ENCODE measurements around the gene SLC44A3. TPM values are rescaled to one million over a fixed set of nuclear protein-coding genes. Genes with fewer than 3 reads are reported as not detected.

The SLC44A3 gene
- total and polyA plus RNA-seq, 8 donors: 3.1 to 80.3 (median 12.0) TPM; not detected in 1

- WGBS, 5 donors: 87 to 92% (median 90%) methylated on average over 6 of the region's 6 CpGs
- no peak for TF ChIP-seq POLR2AphosphoS5 (IDR thresholded peaks at IDR 0.05)
- TF ChIP-seq EP300 (IDR thresholded peaks at IDR 0.05): no peak
- no peak for TF ChIP-seq CTCF (IDR thresholded peaks at IDR 0.05)
- TF ChIP-seq POLR2A (IDR thresholded peaks at IDR 0.05): no peak
These were observed 89.3 kb downstream of the SLC44A3 start for GRCh38 chr1:94909486-94909885.

GRCh38 chr1:94912263-94913184 lies 92.4 kb downstream of the SLC44A3 start:
- no peak overlapping the region for H3K4me3 ChIP-seq
- no peaks in the 10 kb centered on the region for H3K9me3 ChIP-seq
- no peak for DNase-seq
- H3K27ac ChIP-seq: peak overlapping the region in 3 of 5 donors; percentile 15 to 54 (median 38)
- H3K4me1 ChIP-seq: peaks cover 17 to 90% (median 55%) of the 10 kb centered on the region in 4 donors
- TF ChIP-seq POLR2AphosphoS5 (IDR thresholded peaks at IDR 0.05): peak in 1 of 3 donors; percentile 22
- TF ChIP-seq CTCF (IDR thresholded peaks at IDR 0.05): no peak
- H3K36me3 ChIP-seq: peaks cover 0 to 14% (median 0%) of the 10 kb centered on the region in 4 donors
- intact Hi-C loops (cut with DNase I; ENCODE audit: low total_unique reads): loop anchor here (10.0 kb wide), 1 partner anchor 48 kb away; no protein-coding TSS in a partner anchor
- 54 to 65% (median 62%) methylated on average over 9 of the region's 9 CpGs for WGBS, 5 donors
- no peaks in the 10 kb centered on the region for H3K27me3 ChIP-seq

More at GRCh38 chr1:94909486-94909885, 89.3 kb downstream of the SLC44A3 start:
- Histone ChIP-seq H3K4me3 (no peak overlapping the region), H3K4me1 (peaks cover 14 to 92% (median 56%) of the 10 kb centered on the region in 4 donors), H3K36me3 (peaks cover 0 to 16% (median 0%) of the 10 kb centered on the region in 4 donors), H3K9me3 (no peaks in the 10 kb centered on the region), H3K27me3 (no peaks in the 10 kb centered on the region), H3K27ac (no peak overlapping the region)
- intact Hi-C loops (cut with DNase I; ENCODE audit: low total_unique reads): no loop called here
- no peak for DNase-seq

- no peak for DNase-seq
- H3K4me3 ChIP-seq: no peak overlapping the region
- TF ChIP-seq CTCF (IDR thresholded peaks at IDR 0.05): no peak
- TF ChIP-seq POLR2A (IDR thresholded peaks at IDR 0.05): no peak
- no peak for TF ChIP-seq EP300 (IDR thresholded peaks at IDR 0.05)
- TF ChIP-seq POLR2AphosphoS5 (IDR thresholded peaks at IDR 0.05): no peak
- WGBS, 5 donors: 74 to 86% (median 83%) methylated on average over 6 of the region's 6 CpGs
- no peaks in the 10 kb centered on the region for H3K9me3 ChIP-seq
- no peaks in the 10 kb centered on the region for H3K27me3 ChIP-seq
- peaks cover 26 to 93% (median 60%) of the 10 kb centered on the region in 4 donors for H3K4me1 ChIP-seq
- intact Hi-C loops (cut with DNase I; ENCODE audit: low total_unique reads): loop anchor here (10.0 kb wide), 1 partner anchor 52 kb away; no protein-coding TSS in a partner anchor
- no peaks in the 10 kb centered on the region for H3K36me3 ChIP-seq
- H3K27ac ChIP-seq: no peak overlapping the region
These were observed 97.1 kb downstream of the SLC44A3 start for GRCh38 chr1:94917251-94917650.

GRCh38 chr1:94919241-94920030 lies 99.3 kb downstream of the SLC44A3 start:
- Histone ChIP-seq H3K9me3 (no peaks in the 10 kb centered on the region), H3K4me3 (no peak overlapping the region), H3K36me3 (no peaks in the 10 kb centered on the region), H3K27me3 (no peaks in the 10 kb centered on the region), H3K4me1 (peaks cover 22 to 93% (median 62%) of the 10 kb centered on the region in 4 donors), H3K27ac (peak overlapping the region in 3 of 5 donors; percentile 10 to 28 (median 20))
- TF ChIP-seq CTCF (IDR thresholded peaks at IDR 0.05) (no peak), POLR2A (IDR thresholded peaks at IDR 0.05) (no peak), POLR2AphosphoS5 (IDR thresholded peaks at IDR 0.05) (no peak), EP300 (IDR thresholded peaks at IDR 0.05) (no peak)
- intact Hi-C loops (cut with DNase I; ENCODE audit: low total_unique reads): loop anchor here (10.0 kb wide), 1 partner anchor 55 kb away; no protein-coding TSS in a partner anchor
- WGBS, 5 donors: 70 to 88% (median 79%) methylated on average over 4 of the region's 4 CpGs
- no peak for DNase-seq

Data from stomach (tissue), 9 donors.